Stomach (tissue), 9 donors: ENCODE results near the gene DGAT2. TPM values are rescaled to one million over a fixed set of nuclear protein-coding genes. Genes with fewer than 3 reads are reported as not detected.

Experiments
- DNase-seq, 2 donors: peaks; one replicate each; pipeline versions ENCODE4 v3.0.0 to v3.0.0-alpha.2; 2013 to 2019
- H3K27ac ChIP-seq, 5 donors: fragments of 200-600 bp in 4 of 5; sonication (generic) in 4 of 5; one replicate each; pipeline ENCODE4 v1.5.1; 2013 to 2019; ENCODE audit warnings: mild to moderate bottlenecking in 1 of 5, moderate library complexity in 1 of 5
- H3K27me3 ChIP-seq, 3 donors: fragments of 200-600 bp; sonication (generic); one replicate each; pipeline ENCODE4 v1.5.1; 2017 to 2019; ENCODE audit warnings: mixed run types in 1 of 3
- H3K36me3 ChIP-seq, 4 donors: fragments of 200-600 bp; sonication (generic); 1 replicate in 3 of 4; 2 replicates in 1 of 4; pipeline ENCODE4 v1.5.1; 2016 to 2019
- H3K4me1 ChIP-seq, 4 donors: fragments of 200-600 bp; sonication (generic); one replicate each; pipeline ENCODE4 v1.5.1; 2016 to 2019
- H3K4me3 ChIP-seq, 4 donors: fragments of 200-600 bp; sonication (generic) in 3 of 4; one replicate each; pipeline ENCODE4 v1.5.1; 2016 to 2019; ENCODE audit warnings: mild to moderate bottlenecking in 1 of 4
- H3K9me3 ChIP-seq, 4 donors: fragments of 200-600 bp; sonication (generic); one replicate each; pipeline ENCODE4 v1.5.1; 2016 to 2019
- CTCF ChIP-seq, 7 experiments: fragments of 450-650 bp in 4 of 7; fragments of 200-600 bp in 3 of 7; sonication (generic) in 3 of 7; IDR thresholded peaks; one replicate each; pipeline ENCODE4 v1.5.1; 2016 to 2019; ENCODE audit warnings: antibody characterized with exemption in 7 of 7, control low read depth in 2 of 7, mild to moderate bottlenecking in 1 of 7
- EP300 ChIP-seq: sonication (generic); formaldehyde crosslinking; IDR thresholded peaks from one replicate; pipeline ENCODE4 v1.6.1; 2017; ENCODE audit warnings: antibody characterized with exemption
- POLR2A ChIP-seq, 4 donors: fragments of 450-650 bp; IDR thresholded peaks; one replicate each; pipeline ENCODE4 v1.6.1; 2016; ENCODE audit warnings: antibody characterized with exemption in 4 of 4, control low read depth in 2 of 4, mild to moderate bottlenecking in 1 of 4, moderate library complexity in 1 of 4
- POLR2AphosphoS5 ChIP-seq, 3 donors: sonication (generic); formaldehyde crosslinking; IDR thresholded peaks; one replicate each; pipeline ENCODE4 v1.6.1; 2016; ENCODE audit warnings: antibody characterized with exemption in 3 of 3
- WGBS, 5 donors: extraction: QIAGEN DNeasy Blood & Tissue Kit in 3 of 5; methylation state at CpG; one replicate each; pipeline versions ENCODE4 v1.1.5 to v1.1.7; 2013 to 2018; 5-methylcytosine and 5-hydroxymethylcytosine counted together
- intact Hi-C: fragments of 100-400 bp; cut with DNase I; formaldehyde crosslinking; loops from one replicate; pipeline ENCODE4 v1.15.1; 2023; ENCODE audit warnings: low total_unique reads
- polyA plus RNA-seq, 3 donors: library from polyadenylated mRNA; stranded (reverse); fragments of 200-250 nt; gene quantifications; one replicate each; pipeline ENCODE4 v1.2.3, GENCODE V29; 2013
- total RNA-seq, 5 donors: library from RNA; depleted of rRNA; stranded (reverse); fragments of >200 nt; gene quantifications; one replicate each; pipeline versions ENCODE4 v1.1.0 to v1.2.3, GENCODE V29; 2014 to 2016
- donor health status: healthy with polysubstance abuse.
- donor health status: Bipolar disorder and iron deficiency.
- donor health status: healthy.

DGAT2 gene
- total and polyA plus RNA-seq, 8 donors: 0.45 to 16.1 (median 3.7) TPM; not detected in 2

GRCh38 chr11:75839851-75840250 is 71.3 kb downstream of the DGAT2 start:
- H3K27ac ChIP-seq: peak overlapping the region in 1 of 5 donors; percentile 25
- peaks cover 0 to 9% (median 6%) of the 10 kb centered on the region in 4 donors for H3K36me3 ChIP-seq
- no peak overlapping the region for H3K4me3 ChIP-seq
- peaks cover 5 to 42% (median 23%) of the 10 kb centered on the region in 4 donors for H3K4me1 ChIP-seq
- no peaks in the 10 kb centered on the region for H3K9me3 ChIP-seq
- DNase-seq: no peak
- no peaks in the 10 kb centered on the region for H3K27me3 ChIP-seq
- TF ChIP-seq EP300: no peak
- no peak for TF ChIP-seq POLR2AphosphoS5 (IDR thresholded peaks at IDR 0.05)
- TF ChIP-seq CTCF (IDR thresholded peaks at IDR 0.05): no peak
- no peak for TF ChIP-seq POLR2A (IDR thresholded peaks at IDR 0.05)
- intact Hi-C loops: no loop called here

GRCh38 chr11:75840522-75840921 is 71.9 kb downstream of the DGAT2 start:
- 22 to 63% (median 35%) methylated on average over 1 of the region's 1 CpG for WGBS, 5 donors
- intact Hi-C loops: no loop called here
- H3K4me3 ChIP-seq: no peak overlapping the region
- no peak for DNase-seq
- TF ChIP-seq CTCF (IDR thresholded peaks at IDR 0.05) (no peak), EP300 (no peak), POLR2A (IDR thresholded peaks at IDR 0.05) (no peak), POLR2AphosphoS5 (IDR thresholded peaks at IDR 0.05) (no peak)
- H3K36me3 ChIP-seq: peaks cover 0 to 9% (median 6%) of the 10 kb centered on the region in 4 donors
- H3K9me3 ChIP-seq: no peaks in the 10 kb centered on the region
- peaks cover 5 to 42% (median 23%) of the 10 kb centered on the region in 4 donors for H3K4me1 ChIP-seq
- no peaks in the 10 kb centered on the region for H3K27me3 ChIP-seq
- H3K27ac ChIP-seq: peak overlapping the region in 1 of 5 donors; percentile 25

GRCh38 chr11:75841739-75842138 is 73.2 kb downstream of the DGAT2 start:
- WGBS, 5 donors: 86 to 95% (median 92%) methylated on average over 2 of the region's 2 CpGs

GRCh38 chr11:75845324-75845723 is 76.7 kb downstream of the DGAT2 start:
- Histone ChIP-seq H3K27me3 (no peaks in the 10 kb centered on the region), H3K36me3 (no peaks in the 10 kb centered on the region), H3K4me3 (no peak overlapping the region), H3K27ac (no peak overlapping the region), H3K9me3 (no peaks in the 10 kb centered on the region), H3K4me1 (peaks cover 3 to 30% (median 16%) of the 10 kb centered on the region in 4 donors)
- DNase-seq: no peak
- TF ChIP-seq EP300: no peak
- TF ChIP-seq POLR2AphosphoS5 (IDR thresholded peaks at IDR 0.05): no peak
- no peak for TF ChIP-seq POLR2A (IDR thresholded peaks at IDR 0.05)
- no peak for TF ChIP-seq CTCF (IDR thresholded peaks at IDR 0.05)
- intact Hi-C loops: no loop called here

More at GRCh38 chr11:75841739-75842138, 73.2 kb downstream of the DGAT2 start:
- no peak overlapping the region for H3K27ac ChIP-seq
- H3K9me3 ChIP-seq: no peaks in the 10 kb centered on the region
- DNase-seq: no peak
- peaks cover 5 to 38% (median 20%) of the 10 kb centered on the region in 4 donors for H3K4me1 ChIP-seq
- TF ChIP-seq CTCF (IDR thresholded peaks at IDR 0.05): no peak
- no peaks in the 10 kb centered on the region for H3K27me3 ChIP-seq
- peaks cover 0 to 9% (median 6%) of the 10 kb centered on the region in 4 donors for H3K36me3 ChIP-seq
- no peak overlapping the region for H3K4me3 ChIP-seq
- intact Hi-C loops: no loop called here
